H1 (cell line): ENCODE data around the gene ADAMTS3. TPM values are rescaled to one million over a fixed set of nuclear protein-coding genes. Genes with fewer than 3 reads are reported as not detected.

ENCODE experiments used
- ASH2L ChIP-seq: fragments of 200-600, 300-600 bp; sonication (generic); IDR thresholded peaks from one replicate; pipeline ENCODE4 v1.7.1; 2017; ENCODE audit warnings: low read length
- CBX5 ChIP-seq: fragments of 300-800, 300-1000 bp; sonication (generic); IDR thresholded peaks from 2 replicates; pipeline ENCODE4 v1.7.1; 2016; ENCODE audit warnings: antibody characterized with exemption, low read length, low read depth
- GTF2F1 ChIP-seq: IDR thresholded peaks from 2 replicates; pipeline ENCODE4 v1.6.1; 2012; ENCODE audit warnings: low read depth, low read length, improper control_type of control experiment, borderline replicate concordance
- KDM5A ChIP-seq: fragments of 200-600 bp; IDR thresholded peaks from 2 replicates; pipeline ENCODE4 v1.7.1; 2012; ENCODE audit warnings: mild to moderate bottlenecking, low read length, inconsistent platforms, mixed read lengths
- SP4 ChIP-seq: IDR thresholded peaks from 2 replicates; pipeline ENCODE4 v1.6.1; 2012; ENCODE audit warnings: low read length, inconsistent platforms
- TBP ChIP-seq: IDR thresholded peaks from 2 replicates; pipeline ENCODE4 v1.6.1; 2011; ENCODE audit warnings: low read depth, low read length, improper control_type of control experiment
- polyA plus RNA-seq, 7 experiments: library from polyadenylated mRNA; depleted of rRNA in 3 of 7; stranded (reverse) in 5 of 7; unstranded in 2 of 7; fragments of >200 nt in 5 of 7; fragments of 200-250 nt in 2 of 7; gene quantifications; 1 replicate in 5 of 7; 2 replicates in 1 of 7; 4 replicates in 1 of 7; pipeline versions ENCODE4 v1.2.1 to v1.2.3, GENCODE V29; 2011 to 2013; ENCODE audit warnings: missing spikeins in 2 of 7, mixed read lengths in 2 of 7
- total RNA-seq: library from RNA; stranded (reverse); fragmentation: NEBNext Ultra II Directional; extraction: Animal tissue kit (Norgen Biotek cat#: 25700); gene quantifications from 2 replicates; pipeline ENCODE4 v1.2.1, GENCODE V29; 2021

The ADAMTS3 gene
- total and polyA plus RNA-seq, 2 of the 8 experiments (the other 6 are each of a cell fraction or from before 2014, with no cell fraction given): 1.3 to 3.4 TPM

DNA sequence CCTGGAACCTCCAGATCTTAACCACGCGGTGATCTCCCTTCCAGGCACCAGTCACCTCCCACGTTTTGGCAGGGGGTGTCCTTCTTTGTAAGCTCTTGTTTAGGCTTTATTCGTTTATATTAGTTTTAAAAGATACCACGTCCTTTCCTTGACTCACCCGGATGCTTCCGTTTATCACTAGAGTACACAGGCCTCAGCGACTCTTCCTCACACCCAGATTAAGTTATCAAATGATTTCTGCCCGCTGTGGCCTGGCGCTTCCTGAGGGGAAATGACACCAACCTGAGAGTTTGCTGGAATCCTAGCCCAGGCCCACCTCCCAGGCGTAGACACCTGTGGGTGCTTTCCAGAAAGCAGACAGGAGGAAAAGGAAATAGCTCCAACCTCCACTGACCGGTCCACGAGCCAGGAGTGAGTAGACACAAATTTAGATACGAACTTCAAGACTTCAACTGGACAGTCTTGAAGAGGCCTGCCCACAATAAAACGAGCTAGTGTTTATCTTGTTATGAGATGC is 756 bp upstream of the ADAMTS3 start (continued):
- TF ChIP-seq GTF2F1: no peak
- no peak for TF ChIP-seq SP4
- TF ChIP-seq KDM5A: no peak
- no peak for TF ChIP-seq TBP
- no peak for TF ChIP-seq ASH2L
- TF ChIP-seq CBX5: no peak
